Measurements from ENCODE around the gene NFIC. TPM values are rescaled to one million over a fixed set of nuclear protein-coding genes. Genes with fewer than 3 reads are reported as not detected.

NFIC gene
- total and polyA plus RNA-seq, 4 donors: 12.8 to 100 (median 75.1) TPM

DNA sequence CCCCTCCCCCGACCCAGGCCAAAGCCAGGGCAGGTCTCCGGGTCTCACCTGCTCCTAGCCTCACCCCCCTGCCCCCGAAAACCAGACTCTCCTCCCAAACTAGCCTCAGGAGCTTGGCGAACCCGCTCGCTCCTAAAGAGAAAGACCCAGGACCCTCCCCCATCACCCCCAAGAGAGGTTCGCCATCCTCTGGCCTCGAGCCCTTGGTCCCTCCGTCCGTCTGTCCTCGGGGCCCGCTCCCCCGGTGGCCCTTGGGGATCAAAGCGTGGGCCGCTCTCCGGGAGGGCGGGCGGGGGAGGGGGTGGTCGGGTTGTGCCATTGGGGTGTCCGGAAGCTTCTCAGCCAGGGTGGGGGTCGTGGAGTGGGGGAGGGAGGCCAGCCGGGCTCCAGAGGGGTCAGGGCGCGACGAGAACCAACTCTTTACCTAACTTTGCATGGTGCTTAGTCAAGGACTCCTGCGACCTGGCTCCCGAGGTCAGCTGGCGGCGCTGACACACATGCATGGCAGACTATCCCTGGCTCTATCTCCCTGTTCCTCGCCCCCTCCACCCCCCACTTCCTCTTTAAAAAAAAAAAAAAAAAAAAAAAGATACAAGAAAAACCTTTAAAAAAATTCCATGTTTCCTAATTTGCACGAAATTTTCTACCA is 98.3 kb downstream of the NFIC start (continued):
- TF ChIP-seq, protein P1, sequence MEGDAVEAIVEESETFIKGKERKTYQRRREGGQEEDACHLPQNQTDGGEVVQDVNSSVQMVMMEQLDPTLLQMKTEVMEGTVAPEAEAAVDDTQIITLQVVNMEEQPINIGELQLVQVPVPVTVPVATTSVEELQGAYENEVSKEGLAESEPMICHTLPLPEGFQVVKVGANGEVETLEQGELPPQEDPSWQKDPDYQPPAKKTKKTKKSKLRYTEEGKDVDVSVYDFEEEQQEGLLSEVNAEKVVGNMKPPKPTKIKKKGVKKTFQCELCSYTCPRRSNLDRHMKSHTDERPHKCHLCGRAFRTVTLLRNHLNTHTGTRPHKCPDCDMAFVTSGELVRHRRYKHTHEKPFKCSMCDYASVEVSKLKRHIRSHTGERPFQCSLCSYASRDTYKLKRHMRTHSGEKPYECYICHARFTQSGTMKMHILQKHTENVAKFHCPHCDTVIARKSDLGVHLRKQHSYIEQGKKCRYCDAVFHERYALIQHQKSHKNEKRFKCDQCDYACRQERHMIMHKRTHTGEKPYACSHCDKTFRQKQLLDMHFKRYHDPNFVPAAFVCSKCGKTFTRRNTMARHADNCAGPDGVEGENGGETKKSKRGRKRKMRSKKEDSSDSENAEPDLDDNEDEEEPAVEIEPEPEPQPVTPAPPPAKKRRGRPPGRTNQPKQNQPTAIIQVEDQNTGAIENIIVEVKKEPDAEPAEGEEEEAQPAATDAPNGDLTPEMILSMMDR (IDR thresholded peaks at IDR 0.05; ENCODE audit: low read depth, low read length, missing input control): no peak
- TF ChIP-seq TAF1 (conservative IDR thresholded peaks at IDR 0.05) (no peak), JUND (IDR thresholded peaks at IDR 0.05) (no peak), HNF4A (conservative IDR thresholded peaks at IDR 0.05) (no peak), RXRA (IDR thresholded peaks at IDR 0.05) (no peak), GABPA (IDR thresholded peaks at IDR 0.05 in 1 of 2, conservative IDR thresholded peaks at IDR 0.05 in 1 of 2) (no peak), FOXA1 (IDR thresholded peaks at IDR 0.05) (no peak), EGR1 (IDR thresholded peaks at IDR 0.05; ENCODE audit: low read depth in 2 of 2) (no peak), SP1 (IDR thresholded peaks at IDR 0.05) (no peak), YY1 (IDR thresholded peaks at IDR 0.05) (no peak), FOXA2 (IDR thresholded peaks at IDR 0.05) (no peak)
- TF ChIP-seq, protein P2, sequence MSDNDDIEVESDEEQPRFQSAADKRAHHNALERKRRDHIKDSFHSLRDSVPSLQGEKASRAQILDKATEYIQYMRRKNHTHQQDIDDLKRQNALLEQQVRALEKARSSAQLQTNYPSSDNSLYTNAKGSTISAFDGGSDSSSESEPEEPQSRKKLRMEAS (IDR thresholded peaks at IDR 0.05): no peak
- TF ChIP-seq, protein P3, sequence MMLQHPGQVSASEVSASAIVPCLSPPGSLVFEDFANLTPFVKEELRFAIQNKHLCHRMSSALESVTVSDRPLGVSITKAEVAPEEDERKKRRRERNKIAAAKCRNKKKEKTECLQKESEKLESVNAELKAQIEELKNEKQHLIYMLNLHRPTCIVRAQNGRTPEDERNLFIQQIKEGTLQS (IDR thresholded peaks at IDR 0.05): no peak

DNA sequence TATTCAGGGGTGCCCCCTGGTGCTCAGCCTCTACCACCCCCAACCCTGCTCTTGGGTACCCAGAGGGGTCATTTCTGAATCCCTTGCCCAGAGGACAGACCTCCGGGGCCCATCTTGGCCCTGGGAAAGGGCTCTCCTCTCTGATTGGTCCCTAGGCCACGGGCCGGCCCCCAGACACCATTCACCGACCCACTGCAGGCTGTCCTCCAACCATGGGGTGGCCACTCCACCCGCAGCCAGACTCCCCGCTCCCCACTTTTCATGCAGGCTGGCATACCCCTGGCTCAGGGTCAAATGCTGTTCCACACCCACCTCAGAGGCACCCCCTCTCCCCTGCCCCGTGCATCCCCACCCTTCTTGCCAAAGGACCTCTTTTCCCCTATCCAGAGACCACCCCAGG is 99.2 kb downstream of the NFIC start:
- H3K27ac ChIP-seq (ENCODE audit: low read depth in 1 of 2, low read length in 2 of 2): no peak overlapping the region
- H3K36me3 ChIP-seq (ENCODE audit: control insufficient read depth in 4 of 4, insufficient read depth in 3 of 4, low read depth in 1 of 4, low read length in 3 of 4): peaks cover 2 to 12% (median 6%) of the 10 kb centered on the region in 4 donors
- no peak overlapping the region for H3K4me3 ChIP-seq (ENCODE audit: low read depth in 1 of 3, low read length in 3 of 3)
- no peak for TF ChIP-seq FOXA1 (IDR thresholded peaks at IDR 0.05)
- no peak overlapping the region for H3K9ac ChIP-seq (ENCODE audit: low read depth in 1 of 2, low read length in 2 of 2)
- 89% methylated on average over 7 of the region's 7 CpGs for WGBS
- no peaks in the 10 kb centered on the region for H3K27me3 ChIP-seq (ENCODE audit: control insufficient read depth in 4 of 4, insufficient read depth in 4 of 4, low read length in 3 of 4)
- no peak for DNase-seq (ENCODE audit: low spot score)
- H3K9me3 ChIP-seq (ENCODE audit: control insufficient read depth in 4 of 4, low read length in 3 of 4): no peaks in the 10 kb centered on the region
- H3K4me1 ChIP-seq (ENCODE audit: control insufficient read depth in 4 of 4, insufficient read depth in 4 of 4, low read length in 3 of 4): peaks cover 3 to 18% (median 9%) of the 10 kb centered on the region in 4 donors

DNA sequence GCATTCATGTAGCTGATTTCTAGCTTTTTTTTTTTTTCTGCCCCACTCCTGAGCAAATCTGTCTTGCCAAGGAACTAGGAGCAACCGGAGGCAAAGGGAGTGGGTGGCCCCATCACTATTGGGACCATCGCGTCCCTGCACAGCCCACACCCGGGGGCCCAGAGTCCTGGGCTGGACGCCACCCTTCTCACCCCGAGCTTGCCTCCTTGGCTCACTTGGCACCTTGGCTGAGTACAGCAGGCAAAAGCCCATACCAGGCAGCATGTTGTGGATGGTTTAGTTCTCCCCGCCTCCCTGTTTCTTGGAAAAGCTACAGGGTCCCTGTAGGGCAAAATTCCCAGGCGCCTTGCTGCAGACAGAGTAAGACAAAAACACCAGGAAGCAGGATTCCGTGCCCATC is 100.3 kb downstream of the NFIC start:
- Histone ChIP-seq H3K27me3 (ENCODE audit: control insufficient read depth in 4 of 4, insufficient read depth in 4 of 4, low read length in 3 of 4) (no peaks in the 10 kb centered on the region), H3K9ac (ENCODE audit: low read depth in 1 of 2, low read length in 2 of 2) (no peak overlapping the region), H3K4me1 (ENCODE audit: control insufficient read depth in 4 of 4, insufficient read depth in 4 of 4, low read length in 3 of 4) (peaks cover 3 to 18% (median 9%) of the 10 kb centered on the region in 4 donors), H3K9me3 (ENCODE audit: control insufficient read depth in 4 of 4, low read length in 3 of 4) (no peaks in the 10 kb centered on the region), H3K36me3 (ENCODE audit: control insufficient read depth in 4 of 4, insufficient read depth in 3 of 4, low read depth in 1 of 4, low read length in 3 of 4) (peaks cover 2 to 12% (median 6%) of the 10 kb centered on the region in 4 donors), H3K27ac (ENCODE audit: low read depth in 1 of 2, low read length in 2 of 2) (no peak overlapping the region), H3K4me3 (ENCODE audit: low read depth in 1 of 3, low read length in 3 of 3) (no peak overlapping the region)
- DNase-seq (ENCODE audit: low spot score): no peak
- no peak for TF ChIP-seq TAF1 (conservative IDR thresholded peaks at IDR 0.05)
- TF ChIP-seq RAD21 (IDR thresholded peaks at IDR 0.05): no peak
- TF ChIP-seq, protein P4, sequence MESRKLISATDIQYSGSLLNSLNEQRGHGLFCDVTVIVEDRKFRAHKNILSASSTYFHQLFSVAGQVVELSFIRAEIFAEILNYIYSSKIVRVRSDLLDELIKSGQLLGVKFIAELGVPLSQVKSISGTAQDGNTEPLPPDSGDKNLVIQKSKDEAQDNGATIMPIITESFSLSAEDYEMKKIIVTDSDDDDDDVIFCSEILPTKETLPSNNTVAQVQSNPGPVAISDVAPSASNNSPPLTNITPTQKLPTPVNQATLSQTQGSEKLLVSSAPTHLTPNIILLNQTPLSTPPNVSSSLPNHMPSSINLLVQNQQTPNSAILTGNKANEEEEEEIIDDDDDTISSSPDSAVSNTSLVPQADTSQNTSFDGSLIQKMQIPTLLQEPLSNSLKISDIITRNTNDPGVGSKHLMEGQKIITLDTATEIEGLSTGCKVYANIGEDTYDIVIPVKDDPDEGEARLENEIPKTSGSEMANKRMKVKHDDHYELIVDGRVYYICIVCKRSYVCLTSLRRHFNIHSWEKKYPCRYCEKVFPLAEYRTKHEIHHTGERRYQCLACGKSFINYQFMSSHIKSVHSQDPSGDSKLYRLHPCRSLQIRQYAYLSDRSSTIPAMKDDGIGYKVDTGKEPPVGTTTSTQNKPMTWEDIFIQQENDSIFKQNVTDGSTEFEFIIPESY (IDR thresholded peaks at IDR 0.05): no peak
- TF ChIP-seq YY1 (IDR thresholded peaks at IDR 0.05): no peak
- TF ChIP-seq, protein P2 (IDR thresholded peaks at IDR 0.05): no peak
- WGBS: 84% methylated on average over 9 of the region's 9 CpGs
